Activated T-cell treated with anti-CD3 and anti-CD28 coated beads for 48 hours (primary cell): ENCODE data around the gene DOCK2.
"Not testable (repeated sequence)": the region's sequence is repeated elsewhere in the genome, so short reads cannot be mapped to it uniquely, and the experiment has no call there.

Experiments used
- DNase-seq: peaks from one replicate; pipeline ENCODE4 v3.0.0-alpha.2; 2020; ENCODE audit warnings: low read depth

DOCK2 gene

DNA sequence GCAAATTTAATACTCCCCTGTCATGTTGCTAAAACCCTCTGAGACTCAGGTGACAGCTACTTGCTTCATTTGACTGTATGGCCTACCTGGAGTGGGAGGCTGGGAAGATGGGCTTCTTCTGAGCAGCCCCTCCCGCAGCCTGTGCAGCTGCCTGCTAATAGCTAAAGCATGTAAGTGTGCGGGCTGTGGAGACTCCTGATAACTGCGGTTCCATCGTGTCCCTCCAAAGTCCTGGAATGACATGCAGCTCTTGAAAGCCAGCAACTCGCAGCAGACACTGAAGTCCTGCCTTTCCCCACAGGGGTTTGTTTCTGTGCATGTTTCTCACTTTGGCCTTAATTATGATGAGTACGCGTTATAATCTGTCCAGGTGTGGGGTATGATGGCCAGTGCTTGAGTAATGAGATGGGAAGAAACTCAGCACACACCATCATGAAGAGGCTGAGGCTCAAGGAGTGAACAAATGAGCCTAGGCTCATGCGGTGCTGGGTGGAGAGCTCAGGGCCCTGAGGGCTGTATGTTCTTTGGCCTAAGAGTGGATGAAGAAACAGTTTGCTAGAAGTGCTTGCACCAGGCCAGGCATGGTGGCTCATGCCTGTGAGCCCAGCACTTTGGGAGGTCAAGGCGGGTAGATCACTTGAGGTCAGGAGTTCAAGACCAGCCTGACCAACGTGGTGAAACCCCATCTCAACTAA lies 119.1 kb downstream of the DOCK2 start:
- no peak for DNase-seq

GRCh38 chr5:169757016-169757415 lies 119.9 kb downstream of the DOCK2 start:
- DNase-seq: no peak

- DNase-seq: no peak
These were observed 121.8 kb downstream of the DOCK2 start for GRCh38 chr5:169758886-169759285.

GRCh38 chr5:169760229-169760628 lies 123.2 kb downstream of the DOCK2 start:
- DNase-seq: no peak

- no peak for DNase-seq
These were observed 125.4 kb downstream of the DOCK2 start for GRCh38 chr5:169762338-169763095.

GRCh38 chr5:169763376-169764017 lies 126.4 kb downstream of the DOCK2 start:
- DNase-seq: no peak

- DNase-seq: no peak
These were observed 126.9 kb downstream of the DOCK2 start for GRCh38 chr5:169764018-169764378.

- no peak for DNase-seq
These were observed 128.3 kb downstream of the DOCK2 start for GRCh38 chr5:169765176-169765996.

- not testable (repeated sequence) for DNase-seq
These were observed 129.9 kb downstream of the DOCK2 start for GRCh38 chr5:169766943-169767342.

- no peak for DNase-seq
These were observed 130.9 kb downstream of the DOCK2 start for GRCh38 chr5:169767938-169768337.

DNA sequence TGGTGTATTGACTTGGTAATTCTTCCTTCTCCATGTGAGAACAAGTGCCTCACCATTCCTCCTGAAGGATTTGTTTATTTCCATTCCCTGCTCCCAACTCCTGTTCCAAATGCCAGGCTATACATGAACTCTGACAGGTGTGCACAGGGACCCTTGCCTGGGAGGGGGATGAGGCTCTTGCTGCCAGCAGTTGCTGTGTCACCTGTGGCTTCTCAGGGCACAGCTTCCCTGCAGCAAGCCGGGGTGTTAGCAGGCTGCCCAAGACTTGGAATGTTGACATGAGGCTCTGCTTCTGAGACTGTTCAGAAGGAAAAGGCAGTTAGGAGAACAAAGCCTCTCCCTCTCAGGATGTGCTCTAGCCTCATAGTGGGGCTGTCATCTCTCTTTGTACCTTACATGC lies 131.3 kb downstream of the DOCK2 start:
- no peak for DNase-seq

GRCh38 chr5:169770109-169770508 lies 133.0 kb downstream of the DOCK2 start:
- DNase-seq: no peak

- DNase-seq: no peak
These were observed 135.2 kb downstream of the DOCK2 start for GRCh38 chr5:169772256-169772655.

GRCh38 chr5:169772688-169773087 lies 135.6 kb downstream of the DOCK2 start:
- DNase-seq: no peak

- no peak for DNase-seq
These were observed 140.1 kb downstream of the DOCK2 start for GRCh38 chr5:169777159-169777558.

DNA sequence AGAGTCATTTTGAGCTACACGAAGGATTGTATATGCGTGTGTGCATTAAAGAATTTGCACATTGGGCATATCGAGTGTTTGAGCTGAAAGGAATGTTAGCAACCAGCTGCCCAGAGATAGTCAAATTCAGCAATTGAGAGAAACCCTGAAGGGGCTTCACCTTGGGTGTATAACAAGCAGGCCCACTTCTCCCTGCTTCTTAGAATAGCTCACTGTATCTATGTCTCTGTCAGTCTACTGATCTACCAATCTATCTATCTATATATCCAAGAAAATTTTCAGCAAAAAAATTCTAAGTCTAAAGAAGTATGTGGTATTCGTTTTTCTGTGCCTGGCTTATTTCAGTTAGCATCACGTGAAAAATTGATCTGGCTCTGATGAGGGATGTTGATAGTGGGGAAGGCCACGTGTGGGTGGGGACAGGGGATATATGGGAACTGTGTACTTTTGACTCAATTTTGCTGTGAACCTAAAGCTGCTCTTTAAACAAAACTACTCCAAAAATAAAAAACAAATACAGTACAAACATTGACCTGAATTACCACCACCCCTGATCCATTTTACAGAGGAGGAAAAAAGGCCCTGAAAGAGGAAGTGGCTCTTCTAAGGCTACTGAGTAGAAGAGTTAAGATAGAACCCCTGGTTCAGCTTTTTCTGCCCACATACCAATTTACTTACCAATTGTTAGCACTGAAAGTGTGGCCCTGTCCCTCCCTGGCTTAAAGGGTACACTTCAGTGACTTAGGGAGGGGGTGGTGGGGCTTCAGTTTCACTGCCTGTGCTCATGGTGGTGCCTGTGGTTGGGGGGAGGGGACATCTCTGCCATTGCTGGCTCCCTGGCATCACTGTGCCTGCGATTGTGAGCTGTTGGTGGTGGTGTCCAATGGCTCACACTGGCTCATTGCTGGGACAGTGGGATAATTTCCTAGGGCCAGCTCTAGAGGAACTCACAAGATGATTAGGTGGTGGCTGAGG lies 141.8 kb downstream of the DOCK2 start:
- DNase-seq: no peak

- DNase-seq: no peak
These were observed 144.6 kb downstream of the DOCK2 start for GRCh38 chr5:169781420-169782345.

- no peak for DNase-seq
These were observed 148.9 kb downstream of the DOCK2 start for GRCh38 chr5:169785771-169786618.

DNA sequence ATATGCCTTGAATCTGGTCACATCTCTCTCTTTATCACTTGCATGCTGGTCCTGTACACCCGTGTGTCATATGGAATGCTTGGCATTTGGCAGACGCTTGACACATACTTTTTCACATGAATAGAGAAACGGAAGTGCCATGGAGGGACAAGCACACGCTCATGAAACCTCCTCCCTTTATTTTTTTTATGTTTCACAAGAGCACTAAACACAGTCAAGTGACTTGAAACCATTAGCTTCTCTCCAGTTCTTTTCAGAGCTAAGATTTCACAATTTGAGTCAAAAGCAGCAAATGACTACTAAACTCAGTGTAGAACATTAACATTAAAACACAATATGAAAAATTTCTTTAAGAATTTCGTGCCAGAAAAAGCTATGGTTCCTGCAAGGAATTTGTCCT lies 151.1 kb downstream of the DOCK2 start:
- DNase-seq: no peak
